HG02763 (cell line): ENCODE measurements around the gene KRTAP5-1.
"Not testable (repeated sequence)": the region's sequence is repeated elsewhere in the genome, so short reads cannot be mapped to it uniquely, and the experiment has no call there.

Source experiments
- ATAC-seq: cut with Tn5 transposase; IDR thresholded peaks from one replicate; pipeline ENCODE4 v1.9.1; 2021; ENCODE audit warnings: mild to moderate bottlenecking, moderate library complexity; ENCODE audit not compliant: unreplicated experiment

KRTAP5-1 gene

GRCh38 chr11:1603629-1604028, 18.5 kb upstream of the KRTAP5-1 start:
- no peak for ATAC-seq

GRCh38 chr11:1601663-1602062, 16.6 kb upstream of the KRTAP5-1 start:
- not testable (repeated sequence) for ATAC-seq

- ATAC-seq, result no peak
These were observed 15.5 kb upstream of the KRTAP5-1 start for GRCh38 chr11:1600626-1601025.

- no peak for ATAC-seq
These were observed 13.7 kb upstream of the KRTAP5-1 start for GRCh38 chr11:1598816-1599215.

GRCh38 chr11:1598406-1598805, 13.3 kb upstream of the KRTAP5-1 start:
- ATAC-seq, result not testable (repeated sequence)

GRCh38 chr11:1597994-1598380, 12.9 kb upstream of the KRTAP5-1 start, which contains the start of gene KRTAP5-2:
TSS of gene KRTAP5-2 (minus strand) at chr11:1598294. CDS start at chr11:1598250, 44 bp downstream.
- ATAC-seq, result no peak

GRCh38 chr11:1597331-1597993, 12.4 kb upstream of the KRTAP5-1 start:
- ATAC-seq, result no peak

- not testable (repeated sequence) for ATAC-seq
These were observed 11.6 kb upstream of the KRTAP5-1 start for GRCh38 chr11:1596576-1597121.

- ATAC-seq, result not testable (repeated sequence)
These were observed 11.0 kb upstream of the KRTAP5-1 start for GRCh38 chr11:1595994-1596575.

GRCh38 chr11:1592628-1593027, 7.5 kb upstream of the KRTAP5-1 start:
- no peak for ATAC-seq

- ATAC-seq, result no peak
These were observed 4.9 kb upstream of the KRTAP5-1 start for GRCh38 chr11:1589996-1590395.

GRCh38 chr11:1589191-1589963, 4.3 kb upstream of the KRTAP5-1 start:
- not testable (repeated sequence) for ATAC-seq

GRCh38 chr11:1586699-1587098, 1.6 kb upstream of the KRTAP5-1 start:
- no peak for ATAC-seq

GRCh38 chr11:1582909-1583308, 2.2 kb downstream of the KRTAP5-1 start:
- ATAC-seq, result not testable (repeated sequence)

- ATAC-seq, result no peak
These were observed 3.1 kb downstream of the KRTAP5-1 start for GRCh38 chr11:1581976-1582375.

GRCh38 chr11:1576825-1577224, 8.3 kb downstream of the KRTAP5-1 start:
- ATAC-seq, result no peak

GRCh38 chr11:1575756-1576155, 9.3 kb downstream of the KRTAP5-1 start:
- ATAC-seq, result not testable (repeated sequence)

- no peak for ATAC-seq
These were observed 10.2 kb downstream of the KRTAP5-1 start for GRCh38 chr11:1574933-1575242.

GRCh38 chr11:1574238-1574932, 10.7 kb downstream of the KRTAP5-1 start:
- ATAC-seq, result no peak

GRCh38 chr11:1573903-1574237, 11.2 kb downstream of the KRTAP5-1 start:
- no peak for ATAC-seq
